Thyroid gland (tissue), 4 donors: ENCODE measurements around the gene UBE2I. TPM values are rescaled to one million over a fixed set of nuclear protein-coding genes. Genes with fewer than 3 reads are reported as not detected.

ENCODE experiments used
- DNase-seq, 2 donors: peaks; one replicate each; pipeline ENCODE4 v3.0.0-alpha.2; 2019
- H3K27ac ChIP-seq, 3 donors: fragments of 200-600 bp; sonication (generic); 1 replicate in 2 of 3; 2 replicates in 1 of 3; pipeline ENCODE4 v1.5.1; 2016 to 2019; ENCODE audit warnings: mild to moderate bottlenecking in 1 of 3, moderate library complexity in 1 of 3
- H3K27me3 ChIP-seq: fragments of 200-600 bp; sonication (generic); one replicate; pipeline ENCODE4 v1.5.1; 2019
- H3K36me3 ChIP-seq, 2 donors: fragments of 200-600 bp; sonication (generic); one replicate each; pipeline ENCODE4 v1.5.1; 2016 to 2019
- H3K4me1 ChIP-seq, 2 donors: fragments of 200-600 bp; sonication (generic); one replicate each; pipeline ENCODE4 v1.5.1; 2017 to 2019
- H3K4me3 ChIP-seq, 3 donors: fragments of 200-600 bp; sonication (generic); replicated peaks in 1 of 3; 1 replicate in 2 of 3; 2 replicates in 1 of 3; pipeline ENCODE4 v1.5.1; 2016; ENCODE audit warnings: mild to moderate bottlenecking in 1 of 3
- H3K9me3 ChIP-seq: fragments of 200-600 bp; sonication (generic); one replicate; pipeline ENCODE4 v1.5.1; 2017
- CTCF ChIP-seq, 6 experiments: fragments of 200-600 bp in 3 of 6; fragments of 450-650 bp in 3 of 6; sonication (generic) in 3 of 6; IDR thresholded peaks; one replicate each; pipeline ENCODE4 v1.5.1; 2016 to 2019; ENCODE audit warnings: antibody characterized with exemption in 6 of 6, mild to moderate bottlenecking in 2 of 6, inconsistent platforms in 1 of 6, moderate library complexity in 1 of 6
- POLR2A ChIP-seq, 2 donors: fragments of 450-650 bp; IDR thresholded peaks; one replicate each; pipeline ENCODE4 v1.6.1; 2017; ENCODE audit warnings: antibody characterized with exemption in 2 of 2, mild to moderate bottlenecking in 2 of 2, moderate library complexity in 1 of 2
- WGBS, 2 donors: methylation state at CpG; one replicate each; pipeline ENCODE4 v1.1.5; 2017; 5-methylcytosine and 5-hydroxymethylcytosine counted together
- intact Hi-C: fragments of 100-400 bp; cut with DNase I; formaldehyde crosslinking; loops from one replicate; pipeline ENCODE4 v1.15.1; 2023
- total RNA-seq, 4 donors: library from RNA; depleted of rRNA; stranded (reverse); fragments of >200 nt; gene quantifications; one replicate each; pipeline ENCODE4 v1.2.3, GENCODE V29; 2016

The UBE2I gene
- 100 to 1,000 TPM in 1 of 4 donors, 10 to 100 TPM in 3; 43.4 to 107 (median 79.6) TPM for total RNA-seq

- no CpG with 5 or more reads among the region's 117 CpGs for WGBS, 2 donors
- intact Hi-C loops, result no loop called here
- no peaks in the 10 kb centered on the region for H3K27me3 ChIP-seq
- peaks cover 18 to 21% of the 10 kb centered on the region in 2 donors for H3K4me1 ChIP-seq
- no peaks in the 10 kb centered on the region for H3K9me3 ChIP-seq
- peak within 1 kb of the TSS; percentile 98 to 100 (median 99) for H3K27ac ChIP-seq
- H3K4me3 ChIP-seq, result peak within 1 kb of the TSS in 2 of 3 donors; percentile 79 to 87
- DNase-seq, result peak; percentile 97
- H3K36me3 ChIP-seq, result peaks cover 4 to 5% of the 10 kb centered on the region in 2 donors
- peak in 1 of 2 donors; percentile 67 for TF ChIP-seq POLR2A (IDR thresholded peaks at IDR 0.05)
- TF ChIP-seq CTCF (IDR thresholded peaks at IDR 0.05), result no peak
These were observed at the start of gene UBE2I for GRCh38 chr16:1308977-1309885. UBE2I (plus strand) TSS chr16:1309636; CDS start chr16:1314031, 4,395 bp downstream.

- Histone ChIP-seq H3K4me3 (no peak overlapping the region), H3K27ac (no peak overlapping the region), H3K36me3 (no peaks in the 10 kb centered on the region), H3K27me3 (no peaks in the 10 kb centered on the region), H3K9me3 (no peaks in the 10 kb centered on the region), H3K4me1 (peaks cover 0 to 3% of the 10 kb centered on the region in 2 donors)
- intact Hi-C loops, result no loop called here
- DNase-seq, result no peak
- TF ChIP-seq CTCF (IDR thresholded peaks at IDR 0.05), result no peak
- TF ChIP-seq POLR2A (IDR thresholded peaks at IDR 0.05), result no peak
- WGBS, 2 donors, result 44 to 57% methylated on average over 6 to 8 of the region's 11 CpGs
These were observed 49.7 kb upstream of the UBE2I start for GRCh38 chr16:1259760-1260068.

GRCh38 chr16:1260101-1260680 lies 49.2 kb upstream of the UBE2I start:
- TF ChIP-seq CTCF (IDR thresholded peaks at IDR 0.05) (no peak), POLR2A (IDR thresholded peaks at IDR 0.05) (no peak)

GRCh38 chr16:1261131-1261892 lies 48.1 kb upstream of the UBE2I start:
- H3K27me3 ChIP-seq, result no peaks in the 10 kb centered on the region
- WGBS, 2 donors, result 12 to 35% methylated on average over 6 to 16 of the region's 47 CpGs
- intact Hi-C loops, result no loop called here

More at GRCh38 chr16:1260101-1260680, 49.2 kb upstream of the UBE2I start:
- Histone ChIP-seq H3K36me3 (no peaks in the 10 kb centered on the region), H3K4me1 (peaks cover 0 to 3% of the 10 kb centered on the region in 2 donors), H3K27ac (no peak overlapping the region), H3K4me3 (no peak overlapping the region), H3K27me3 (no peaks in the 10 kb centered on the region), H3K9me3 (no peaks in the 10 kb centered on the region)
- intact Hi-C loops, result no loop called here
- WGBS, 2 donors, result 76 to 82% methylated on average over 20 of the region's 36 CpGs
- DNase-seq, result no peak

More at GRCh38 chr16:1261131-1261892, 48.1 kb upstream of the UBE2I start:
- H3K36me3 ChIP-seq, result no peaks in the 10 kb centered on the region
- TF ChIP-seq CTCF (IDR thresholded peaks at IDR 0.05), result no peak
- no peak for TF ChIP-seq POLR2A (IDR thresholded peaks at IDR 0.05)
- H3K4me3 ChIP-seq, result no peak overlapping the region
- H3K4me1 ChIP-seq, result peaks cover 0 to 3% of the 10 kb centered on the region in 2 donors
- H3K27ac ChIP-seq, result no peak overlapping the region
- no peak for DNase-seq
- no peaks in the 10 kb centered on the region for H3K9me3 ChIP-seq
